HG02588 (cell line): ENCODE data around the gene PTPRJ.

Experiments
- ATAC-seq: cut with Tn5 transposase; IDR thresholded peaks from one replicate; pipeline ENCODE4 v1.9.1; 2021; ENCODE audit warnings: mild to moderate bottlenecking, moderate library complexity; ENCODE audit not compliant: unreplicated experiment

PTPRJ gene

DNA sequence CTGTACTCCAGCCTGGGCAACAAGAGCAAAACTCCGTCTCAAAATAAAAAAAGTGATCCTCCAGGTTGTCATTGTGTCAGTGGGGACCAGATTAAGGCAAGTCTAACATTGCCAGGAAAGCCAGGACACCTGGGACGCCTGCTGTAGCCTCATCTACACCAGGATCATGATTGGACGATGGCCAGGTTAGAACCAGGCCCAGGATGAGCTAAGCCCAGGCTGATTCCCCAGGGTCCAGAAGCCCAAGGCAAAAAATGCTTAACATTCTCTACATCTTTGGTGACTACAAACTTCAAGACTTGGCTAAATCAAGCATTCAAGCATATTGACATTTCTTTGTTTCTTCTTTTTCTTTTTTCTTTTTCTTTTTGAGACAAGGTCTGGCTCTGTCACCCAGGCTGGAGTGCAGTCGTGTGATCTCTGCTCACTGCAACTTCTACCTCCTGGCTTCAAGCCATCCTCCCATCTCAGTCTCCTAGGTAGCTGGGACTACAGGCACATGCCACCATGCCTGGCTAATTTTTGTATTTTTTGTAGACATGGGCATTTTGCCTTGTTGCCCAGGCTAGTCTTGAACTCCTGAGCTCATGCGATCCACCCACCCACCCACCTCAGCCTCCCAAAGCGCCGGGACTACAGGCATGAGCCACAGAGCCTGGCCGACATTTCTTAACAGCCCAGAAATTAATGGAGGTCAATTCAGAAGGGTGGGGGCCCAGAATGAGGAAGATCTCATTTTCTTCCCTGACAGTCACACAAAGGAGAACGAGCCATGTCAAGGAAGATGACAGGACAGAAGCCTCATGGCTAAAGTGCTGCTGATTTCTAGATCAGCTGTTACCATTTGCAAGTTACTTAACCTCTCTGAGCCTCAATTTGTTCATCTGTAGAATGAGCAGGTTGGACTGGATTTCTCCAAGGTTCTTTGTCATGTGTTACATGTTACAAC is 12.5 kb upstream of the PTPRJ start:
- no peak for ATAC-seq

DNA sequence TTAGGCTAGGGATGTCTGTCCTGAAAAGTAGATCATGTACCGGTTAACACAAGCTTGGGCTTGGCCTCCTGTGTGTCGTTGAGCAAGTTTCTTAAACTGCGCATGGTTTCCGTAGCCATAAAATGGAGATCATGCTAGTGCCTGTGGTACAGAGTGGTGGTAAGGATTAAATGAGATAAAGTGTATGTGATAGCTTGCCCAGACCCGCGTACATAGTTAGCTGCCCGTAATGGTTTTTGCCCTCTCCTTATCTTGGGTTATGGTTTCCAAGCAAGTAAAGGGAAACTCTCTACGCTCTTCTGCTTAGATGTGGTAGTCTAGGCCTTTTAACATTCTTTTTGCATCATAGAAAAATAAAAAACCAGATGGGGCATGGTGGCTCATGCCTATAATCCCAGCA is 11.0 kb upstream of the PTPRJ start:
- no peak for ATAC-seq

DNA sequence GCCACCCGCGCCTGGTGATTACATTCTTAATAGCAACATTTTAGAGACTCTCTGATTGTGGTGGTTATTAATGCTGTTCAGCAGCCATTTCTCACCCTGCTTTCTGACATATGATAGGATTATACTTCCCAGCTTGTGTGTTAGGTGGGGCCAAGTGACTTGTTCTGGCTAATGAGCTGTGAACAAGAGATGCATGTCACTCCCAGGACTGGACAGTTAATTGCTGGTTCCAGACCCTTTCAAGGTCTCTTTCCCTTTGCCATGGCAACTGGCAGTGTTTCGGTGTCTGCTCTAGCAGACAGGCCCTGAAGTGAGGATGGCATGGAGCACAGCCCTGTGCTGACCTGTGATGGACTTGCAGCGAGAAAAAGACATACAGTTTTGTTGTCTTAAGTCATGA is 8.9 kb upstream of the PTPRJ start:
- ATAC-seq = no peak

DNA sequence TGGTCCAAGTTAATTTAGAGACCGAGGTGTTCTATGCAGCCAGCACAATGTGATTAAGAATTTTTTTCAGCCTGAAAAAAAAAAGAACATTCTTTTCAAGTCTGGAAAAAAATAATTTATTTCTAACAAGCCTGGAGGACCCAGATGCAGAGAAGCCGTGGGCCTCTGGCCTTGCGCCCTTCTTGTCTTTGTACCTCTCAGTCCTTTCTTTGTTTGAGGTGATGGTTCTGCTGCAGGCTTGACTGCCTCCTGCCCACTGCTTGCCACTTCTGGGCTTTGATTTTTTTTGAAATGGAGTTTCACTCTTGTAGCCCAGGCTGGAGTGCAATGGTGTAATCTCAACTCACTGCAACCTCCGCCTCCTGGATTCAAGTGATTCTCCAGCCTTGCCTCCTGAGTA is 7.2 kb upstream of the PTPRJ start:
- ATAC-seq = no peak

DNA sequence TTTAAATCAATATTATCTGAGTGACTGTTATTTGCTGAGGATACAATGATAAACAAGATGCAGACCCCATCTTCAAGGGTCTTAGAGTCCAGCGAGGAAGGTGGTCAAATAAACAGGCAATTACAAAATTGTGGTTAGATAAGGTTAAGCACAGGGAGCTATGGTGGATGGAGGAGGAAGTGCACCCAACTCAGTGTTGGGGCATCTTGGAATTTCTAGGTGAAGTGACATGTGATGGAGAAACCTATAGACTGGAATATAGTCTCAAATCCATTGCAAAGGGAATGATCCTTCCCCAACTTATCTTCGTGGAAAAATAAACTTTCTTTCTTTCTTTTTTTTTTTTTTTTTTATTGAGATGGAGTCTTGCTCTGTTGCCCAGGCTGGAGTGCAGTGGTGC is 3.4 kb upstream of the PTPRJ start:
- ATAC-seq = no peak

DNA sequence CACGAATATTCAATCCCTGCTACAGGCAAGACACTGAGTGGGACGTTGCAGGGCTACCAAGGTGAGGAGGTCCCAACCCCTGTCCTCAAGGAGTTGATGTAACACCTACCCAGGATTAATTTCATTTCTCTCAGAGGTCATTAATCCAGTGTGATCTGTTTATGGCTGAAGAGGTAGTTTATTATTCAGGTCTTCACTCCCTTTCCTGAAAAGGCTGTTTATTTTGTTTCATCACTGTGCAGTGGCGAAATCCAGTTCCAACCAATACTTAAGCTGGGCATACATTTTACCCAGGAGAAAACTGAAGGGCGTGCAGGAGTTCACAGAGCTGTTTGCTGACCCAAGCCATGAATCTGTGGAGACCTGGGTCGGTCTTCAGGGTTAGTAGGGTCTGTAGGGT is 2.7 kb upstream of the PTPRJ start:
- no peak for ATAC-seq

DNA sequence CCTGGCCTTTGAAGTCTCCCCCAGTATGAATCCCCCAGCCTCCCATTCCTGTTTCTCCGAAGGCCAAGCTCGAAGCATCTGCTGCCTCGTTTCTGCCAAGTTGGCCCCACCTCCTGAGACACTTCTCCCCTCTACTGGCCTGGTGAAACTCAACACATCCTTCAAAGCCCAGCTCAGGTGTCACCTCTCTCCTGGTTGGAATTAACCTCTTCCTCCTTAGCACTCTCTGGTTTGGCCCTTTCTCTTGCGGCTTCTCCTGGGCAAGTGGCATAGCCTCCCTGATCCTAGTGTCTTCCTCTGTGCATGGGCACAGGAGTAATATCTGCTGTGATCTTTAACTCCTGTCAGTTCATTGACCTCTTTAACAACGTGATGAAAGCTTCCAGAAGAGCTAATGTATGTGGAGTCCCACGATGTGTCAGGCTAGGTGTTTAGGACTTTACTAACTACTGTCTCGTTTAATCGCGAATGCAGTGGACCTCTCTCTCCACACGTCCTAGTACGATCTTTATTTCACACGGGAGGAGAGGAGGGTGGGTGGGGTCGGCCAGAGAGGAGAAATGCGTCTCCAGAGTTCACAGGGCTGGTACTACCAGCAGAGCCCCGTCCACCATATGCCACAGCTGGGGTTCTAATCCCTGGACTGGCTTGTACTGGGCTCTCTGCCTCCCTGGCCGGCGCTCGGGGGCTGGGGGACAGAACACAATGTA is 826 bp upstream of the PTPRJ start:
- no peak for ATAC-seq

DNA sequence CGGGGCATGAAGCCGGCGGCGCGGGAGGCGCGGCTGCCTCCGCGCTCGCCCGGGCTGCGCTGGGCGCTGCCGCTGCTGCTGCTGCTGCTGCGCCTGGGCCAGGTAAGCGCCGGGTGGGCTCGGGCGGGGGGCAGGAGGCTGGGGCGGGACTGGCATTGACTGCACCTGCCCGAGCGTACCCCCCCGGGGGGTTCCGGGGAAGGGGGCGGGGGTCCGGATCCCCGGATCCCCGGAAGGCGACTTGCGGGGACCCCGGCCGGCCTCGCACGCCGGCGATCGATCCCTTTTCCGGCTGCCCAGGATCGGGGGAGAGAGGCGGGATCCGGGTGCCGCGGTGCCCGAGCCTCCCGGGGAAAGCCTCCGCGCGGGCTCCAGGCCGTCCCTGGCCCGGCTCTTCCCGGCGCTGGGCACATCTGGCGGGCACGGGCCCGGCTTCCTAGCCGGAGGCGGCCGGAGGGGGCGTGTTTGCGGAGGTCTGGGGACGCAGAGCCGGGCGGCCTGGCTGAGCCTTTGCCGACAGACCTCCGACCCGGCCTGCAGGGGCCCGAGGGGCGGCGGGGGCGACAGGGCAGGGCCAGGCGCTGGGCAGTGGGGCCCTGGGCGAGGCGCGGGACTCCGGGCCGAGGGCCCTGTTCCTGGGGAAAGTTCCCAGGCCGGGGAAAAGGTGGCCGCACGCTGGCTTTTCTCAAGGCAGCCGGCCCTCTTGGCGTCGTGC is 705 bp downstream of the PTPRJ start:
- ATAC-seq = peak; percentile 32

DNA sequence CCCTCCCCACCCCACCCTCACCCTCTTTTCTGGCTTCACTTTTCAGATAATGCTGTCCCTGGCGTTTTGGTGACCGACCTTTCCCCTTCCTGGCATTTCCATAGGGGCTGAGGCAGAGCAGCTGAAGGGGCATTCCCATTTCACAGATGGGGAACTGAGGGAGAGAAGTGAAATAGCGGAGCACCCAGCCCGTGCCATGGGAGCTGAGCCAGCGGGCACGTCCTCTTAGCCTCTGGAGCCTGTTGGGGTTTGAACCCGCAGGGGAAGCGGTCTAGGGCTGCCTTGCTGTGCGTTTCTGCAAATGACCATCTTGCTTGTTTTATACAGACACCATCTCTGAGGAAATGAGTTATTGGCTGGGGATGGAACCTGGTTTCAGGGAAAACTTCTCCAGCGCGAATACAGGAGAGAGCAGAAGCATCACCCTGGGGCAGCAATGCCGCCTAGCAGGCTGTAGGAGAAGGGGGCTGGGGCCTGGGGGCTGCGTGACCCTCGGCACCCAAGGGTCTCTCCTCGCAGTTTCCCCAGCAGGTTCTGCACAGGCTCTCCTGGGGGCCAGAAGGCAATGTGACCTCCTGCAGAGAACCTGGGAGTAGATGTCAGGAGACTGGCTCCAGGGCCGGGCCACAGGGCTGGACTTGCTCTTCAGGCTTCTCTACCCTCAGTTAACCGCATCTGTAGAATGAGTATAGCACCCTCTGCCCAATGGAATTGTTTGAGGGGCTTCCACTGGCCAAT is 1.5 kb downstream of the PTPRJ start:
- ATAC-seq = no peak

DNA sequence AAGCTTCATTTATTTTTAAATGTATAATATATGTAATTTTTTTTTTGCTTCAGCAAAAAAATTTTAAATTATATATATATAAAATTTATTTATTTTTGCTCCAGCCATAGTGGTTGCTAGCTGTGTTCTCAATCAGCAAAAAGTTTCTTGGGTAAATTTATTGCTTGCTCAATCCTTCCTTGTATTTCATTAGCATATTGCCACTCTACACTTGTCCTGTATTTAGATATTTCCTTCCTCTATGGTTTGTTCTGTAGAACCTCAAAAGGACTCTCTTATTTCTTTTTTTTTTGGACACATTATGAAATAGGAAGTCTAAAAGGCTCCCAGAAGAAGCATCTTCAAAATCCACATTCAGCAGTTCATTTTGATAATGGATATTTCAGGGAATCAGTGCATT is 2.3 kb downstream of the PTPRJ start:
- no peak for ATAC-seq

DNA sequence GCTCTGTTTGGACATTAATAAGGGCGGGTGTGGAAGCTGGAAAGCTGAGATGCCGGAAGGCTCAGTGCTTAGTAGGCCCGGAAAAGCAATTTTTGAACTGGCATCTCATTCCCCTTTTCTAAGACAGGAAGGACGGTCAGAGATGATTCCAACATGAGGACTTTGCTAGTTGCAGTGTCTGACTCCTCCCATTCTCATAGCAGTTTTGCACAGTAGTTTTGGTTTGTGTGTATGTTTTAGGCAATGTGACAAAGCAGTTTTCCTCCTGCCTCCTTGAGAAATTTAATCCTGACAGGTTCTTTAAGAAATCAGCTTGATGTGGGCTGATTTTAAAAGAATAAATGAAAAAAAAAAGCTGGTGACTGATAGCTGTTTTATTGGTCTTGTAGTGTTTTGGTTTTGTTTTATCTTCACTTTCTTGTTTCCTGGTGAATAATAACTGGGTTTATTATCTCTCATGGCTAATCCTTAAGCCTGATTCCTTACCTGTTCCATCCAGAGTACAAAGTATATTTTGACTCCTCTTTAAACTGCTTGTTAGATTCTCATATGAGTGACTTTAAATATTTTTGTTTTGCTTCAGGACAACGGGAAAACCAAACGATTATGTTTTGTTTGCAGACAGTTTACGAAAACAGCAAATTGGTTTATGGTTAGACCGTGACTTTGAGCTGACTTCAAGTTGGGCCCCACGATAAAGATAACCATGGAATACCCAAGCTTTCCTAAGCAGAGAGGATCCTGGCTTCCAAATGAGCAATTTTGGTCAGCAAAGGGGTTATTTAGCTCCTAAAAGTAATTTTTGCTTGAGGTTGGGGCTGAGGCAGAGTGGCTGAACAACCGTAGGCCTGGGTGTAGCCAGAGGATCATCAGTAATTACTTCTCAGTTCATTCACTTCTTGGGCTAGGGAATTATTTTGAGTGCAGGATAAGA is 3.4 kb downstream of the PTPRJ start:
- ATAC-seq = no peak

DNA sequence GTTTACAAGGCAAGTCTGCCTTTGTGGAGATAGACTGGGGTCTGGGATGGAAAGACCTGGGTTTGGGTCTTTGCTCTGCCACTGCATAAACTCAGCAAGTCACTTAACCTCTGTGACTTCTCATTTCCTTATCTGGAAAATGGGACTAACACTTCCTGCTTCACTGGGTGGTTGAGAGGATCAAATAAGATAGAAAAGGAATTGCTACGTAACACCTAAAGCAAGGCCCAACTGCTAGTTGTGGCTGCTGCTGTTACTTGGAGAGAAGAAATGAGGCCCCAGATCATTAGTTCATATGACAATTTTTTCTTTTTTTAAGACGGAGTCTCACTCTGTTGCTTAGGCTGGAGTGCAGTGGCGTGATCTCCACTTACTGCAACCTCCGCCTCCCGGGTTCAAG is 5.9 kb downstream of the PTPRJ start:
- no peak for ATAC-seq

DNA sequence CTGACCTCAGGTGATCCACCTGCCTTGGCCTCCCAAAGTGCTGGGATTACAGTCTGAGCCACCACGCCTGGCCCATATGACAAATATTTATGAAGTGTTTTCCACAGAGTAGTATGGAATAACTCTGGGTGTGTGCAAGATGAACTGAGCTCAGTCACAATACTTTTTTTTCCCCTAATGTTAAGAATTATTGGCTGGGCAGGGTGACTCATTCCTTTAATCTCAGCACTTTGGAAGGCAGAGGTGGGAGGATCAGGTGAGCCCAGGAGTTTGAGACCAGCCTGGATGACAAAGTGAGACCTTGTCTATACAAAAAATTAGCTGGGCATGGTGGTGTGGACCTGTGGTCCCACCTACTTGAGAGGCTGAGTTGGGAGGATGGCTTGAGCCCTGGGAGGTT is 6.4 kb downstream of the PTPRJ start:
- no peak for ATAC-seq

DNA sequence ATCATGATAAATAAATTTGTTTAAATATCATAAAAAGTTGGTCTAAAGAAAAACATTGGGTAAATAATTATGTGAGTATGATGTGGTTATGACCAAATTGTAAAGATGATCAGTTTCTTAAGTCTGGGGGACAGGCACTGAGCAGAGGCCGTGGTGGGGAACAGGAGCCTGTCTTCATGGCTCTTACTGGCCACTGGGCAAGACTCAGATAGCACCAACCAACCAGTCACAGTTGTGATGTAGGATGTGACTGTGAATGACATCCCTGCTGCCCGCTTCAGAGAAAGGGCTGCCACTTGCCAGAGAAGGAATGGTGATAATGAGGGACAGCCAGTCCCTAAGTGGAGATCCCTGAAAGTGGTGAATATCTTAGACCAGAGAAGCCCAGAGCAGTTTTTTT is 7.0 kb downstream of the PTPRJ start:
- no peak for ATAC-seq

DNA sequence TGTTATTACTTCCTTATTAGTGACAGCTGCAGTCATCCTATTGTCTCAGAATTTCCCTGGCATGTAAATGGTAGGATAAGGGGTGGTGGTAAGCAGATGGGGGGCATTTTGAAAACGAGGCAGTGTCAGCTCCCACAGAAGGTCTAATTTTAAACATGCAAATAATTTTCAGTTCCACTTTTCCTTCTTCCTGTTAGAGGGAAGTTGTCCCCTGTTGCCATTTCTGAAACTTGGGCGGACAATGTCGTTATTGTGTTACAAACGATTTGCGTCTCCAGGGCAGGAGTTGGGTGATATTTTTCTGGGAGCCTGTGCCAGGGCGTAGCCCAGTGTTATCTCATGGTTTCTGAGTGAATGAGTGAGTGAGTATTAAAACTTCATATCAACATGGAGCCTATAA is 7.4 kb downstream of the PTPRJ start:
- no peak for ATAC-seq

DNA sequence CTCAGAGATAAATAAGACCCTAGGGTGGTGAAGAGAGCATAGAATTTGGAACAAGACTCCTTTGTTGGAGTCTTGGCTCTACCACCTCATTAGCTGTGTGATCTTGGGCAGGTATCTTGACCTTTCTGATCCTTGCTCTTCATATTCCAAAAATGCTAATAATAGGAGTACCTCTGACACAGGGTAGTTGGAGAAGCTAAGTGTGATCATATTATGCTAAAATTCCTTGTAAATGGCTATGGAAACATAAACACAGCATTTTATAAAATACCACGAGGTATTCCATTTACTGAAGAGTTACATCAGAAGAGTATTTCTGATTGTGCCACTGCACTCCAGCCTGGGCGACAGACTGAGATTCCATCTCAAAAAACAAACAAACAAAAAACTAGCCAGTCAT is 9.4 kb downstream of the PTPRJ start:
- no peak for ATAC-seq

DNA sequence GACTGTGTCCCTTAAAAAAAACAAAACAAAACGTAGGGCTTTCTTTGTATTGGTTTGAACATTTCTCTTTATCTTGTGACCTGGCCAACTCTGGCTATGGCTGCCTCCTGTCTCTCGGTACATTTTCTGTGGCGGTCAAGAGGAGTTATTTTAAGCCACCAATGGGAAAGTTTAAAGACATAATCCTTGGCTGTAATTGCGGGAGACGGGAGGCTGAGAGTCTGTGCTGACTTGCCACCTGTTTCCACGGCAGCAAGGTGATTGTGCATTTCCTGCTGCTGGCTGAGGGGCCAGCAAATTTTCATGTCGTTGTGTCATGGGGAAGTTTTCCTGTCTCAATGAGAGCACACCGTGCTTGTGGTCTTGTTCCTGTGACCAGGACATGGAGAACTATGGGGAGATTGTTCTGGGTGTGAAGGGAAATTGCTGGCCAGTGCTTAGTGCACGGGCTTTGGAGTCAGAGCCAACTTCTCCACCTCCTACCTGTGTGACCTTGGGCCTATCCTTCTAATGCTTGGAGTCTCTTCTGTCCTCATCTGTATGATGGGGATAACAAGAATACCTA is 11.0 kb downstream of the PTPRJ start:
- no peak for ATAC-seq

DNA sequence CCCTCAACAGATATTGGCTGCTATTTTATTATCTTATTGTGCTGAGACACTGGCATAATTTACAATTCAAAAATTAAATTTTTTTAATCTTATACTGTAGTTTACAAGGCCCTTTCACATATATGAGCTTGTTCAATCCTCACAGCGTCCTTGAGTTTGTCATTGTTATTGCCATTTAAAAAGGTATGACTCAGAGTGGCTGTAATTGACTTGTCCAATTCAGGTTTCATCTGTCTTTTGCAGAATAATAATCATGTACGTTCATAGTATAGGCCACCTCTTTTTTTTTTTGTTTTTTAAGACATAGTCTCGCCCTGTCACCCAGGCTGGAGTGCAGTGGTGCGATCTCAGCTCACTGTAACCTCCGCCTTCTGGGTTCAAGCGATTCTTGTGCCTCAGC is 11.5 kb downstream of the PTPRJ start:
- ATAC-seq = no peak

DNA sequence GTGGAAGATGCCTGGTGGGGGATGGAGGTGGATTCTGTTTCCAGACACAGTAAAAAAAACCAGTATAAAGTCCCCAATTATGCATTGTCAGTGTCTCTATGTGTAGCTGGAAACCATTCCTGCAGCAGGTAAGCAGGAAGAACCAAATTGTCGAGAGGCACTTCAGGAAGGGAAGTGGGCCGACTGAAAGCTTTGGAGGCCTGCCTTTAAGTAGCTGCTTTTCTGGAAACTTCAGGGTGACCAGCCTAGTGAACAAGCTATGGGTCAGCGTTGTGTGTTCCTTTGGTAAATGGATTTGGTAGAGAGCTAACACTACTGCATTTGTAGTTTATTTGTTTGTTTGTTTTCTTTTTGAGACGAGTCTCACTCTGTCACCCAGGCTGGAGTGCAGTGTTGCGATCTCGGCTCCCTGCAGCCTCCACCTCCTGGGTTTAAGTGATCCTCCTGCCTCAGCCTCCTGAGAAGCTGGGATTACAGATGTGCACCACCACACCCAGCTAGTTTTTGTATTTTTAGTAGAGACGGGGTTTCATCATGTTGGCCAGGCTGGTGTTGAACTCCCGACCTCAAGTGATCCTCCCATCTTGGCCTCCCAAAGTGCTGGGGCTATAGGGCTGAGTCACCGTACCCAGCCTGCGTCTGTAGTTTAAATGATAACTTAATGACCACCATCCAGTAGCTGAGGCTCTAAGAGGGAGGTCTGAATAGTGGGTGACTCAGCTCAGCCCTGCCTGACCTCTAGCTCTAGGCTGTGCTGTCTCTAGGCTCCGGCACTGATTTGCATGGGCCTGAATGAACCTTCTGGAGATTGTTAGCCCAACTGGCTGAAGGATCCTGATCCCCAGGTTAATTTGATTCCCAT is 12.8 kb downstream of the PTPRJ start:
- no peak for ATAC-seq
